AG10803 (cell line): ENCODE measurements around the gene SLFN11.
A peak's percentile ranks its signal among the peaks of the same experiment; 100 is the strongest.
"Not testable (repeated sequence)": the region's sequence is repeated elsewhere in the genome, so short reads cannot be mapped to it uniquely, and the experiment has no call there.

ENCODE experiments used
- DNase-seq: peaks from one replicate; pipeline ENCODE4 v3.0.0; 2010; ENCODE audit warnings: low read depth
- H3K4me3 ChIP-seq: 2 replicates; pipeline ENCODE4 v1.5.1; 2011; ENCODE audit warnings: mild to moderate bottlenecking, low read length, control low read depth
- TF ChIP-seq, protein P1 (sequence below): conservative IDR thresholded peaks from 2 replicates; pipeline ENCODE4 v1.5.1; 2011; ENCODE audit warnings: mild to moderate bottlenecking, low read length, control low read depth, inconsistent platforms

SLFN11 gene

GRCh38 chr17:35313875-35314409 lies 59.5 kb downstream of the SLFN11 start:
- H3K4me3 ChIP-seq = no peak overlapping the region
- TF ChIP-seq, protein P1, sequence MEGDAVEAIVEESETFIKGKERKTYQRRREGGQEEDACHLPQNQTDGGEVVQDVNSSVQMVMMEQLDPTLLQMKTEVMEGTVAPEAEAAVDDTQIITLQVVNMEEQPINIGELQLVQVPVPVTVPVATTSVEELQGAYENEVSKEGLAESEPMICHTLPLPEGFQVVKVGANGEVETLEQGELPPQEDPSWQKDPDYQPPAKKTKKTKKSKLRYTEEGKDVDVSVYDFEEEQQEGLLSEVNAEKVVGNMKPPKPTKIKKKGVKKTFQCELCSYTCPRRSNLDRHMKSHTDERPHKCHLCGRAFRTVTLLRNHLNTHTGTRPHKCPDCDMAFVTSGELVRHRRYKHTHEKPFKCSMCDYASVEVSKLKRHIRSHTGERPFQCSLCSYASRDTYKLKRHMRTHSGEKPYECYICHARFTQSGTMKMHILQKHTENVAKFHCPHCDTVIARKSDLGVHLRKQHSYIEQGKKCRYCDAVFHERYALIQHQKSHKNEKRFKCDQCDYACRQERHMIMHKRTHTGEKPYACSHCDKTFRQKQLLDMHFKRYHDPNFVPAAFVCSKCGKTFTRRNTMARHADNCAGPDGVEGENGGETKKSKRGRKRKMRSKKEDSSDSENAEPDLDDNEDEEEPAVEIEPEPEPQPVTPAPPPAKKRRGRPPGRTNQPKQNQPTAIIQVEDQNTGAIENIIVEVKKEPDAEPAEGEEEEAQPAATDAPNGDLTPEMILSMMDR = no peak
- no peak for DNase-seq

DNA sequence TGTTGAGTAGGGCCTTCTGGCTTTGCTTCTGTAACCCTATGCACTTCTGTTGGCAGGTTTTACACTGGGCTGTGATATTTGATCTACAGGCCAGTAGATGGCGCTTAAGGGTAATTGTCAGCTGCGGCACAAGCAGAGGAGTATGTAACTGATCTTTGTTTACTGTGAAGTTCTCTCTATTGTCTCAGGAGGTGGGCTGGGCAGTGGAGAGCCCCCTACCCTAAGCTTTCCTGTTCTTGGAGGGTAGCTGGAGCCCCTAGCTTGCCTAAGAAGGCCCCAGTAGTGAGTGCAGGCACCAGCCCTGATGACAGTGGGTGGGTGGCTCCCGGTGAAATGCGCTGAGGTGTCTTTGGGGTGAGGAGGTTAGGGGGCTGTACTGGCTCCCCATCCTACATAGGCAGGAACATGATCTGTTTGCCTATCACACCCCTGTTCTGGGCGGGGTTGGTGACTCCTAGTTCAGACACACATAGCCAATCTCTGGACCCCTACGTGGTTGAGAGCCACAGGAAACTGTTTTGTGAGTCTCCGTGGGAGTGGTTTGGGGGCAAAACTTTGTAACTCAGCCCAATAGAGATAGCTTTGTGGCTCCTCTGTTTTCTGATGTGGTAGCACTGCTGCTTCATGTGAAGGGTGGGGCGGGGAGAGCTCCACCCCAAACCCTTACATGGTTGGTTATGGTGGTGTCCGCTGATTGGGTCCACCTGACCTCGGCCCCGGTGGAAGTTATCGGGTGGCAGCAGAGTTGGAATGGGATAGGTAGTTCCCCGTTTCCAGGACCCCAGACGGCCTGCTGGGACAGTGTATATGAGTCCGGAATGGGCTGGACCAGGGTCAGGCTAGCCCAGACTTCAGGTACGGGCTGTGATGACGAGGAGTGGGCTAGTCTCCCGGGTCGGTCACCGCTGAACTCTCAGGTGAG lies 60.4 kb downstream of the SLFN11 start:
- DNase-seq = peak; percentile 79
- TF ChIP-seq, protein P1 = peak; percentile 90
- peak overlapping the region; percentile 39 for H3K4me3 ChIP-seq

DNA sequence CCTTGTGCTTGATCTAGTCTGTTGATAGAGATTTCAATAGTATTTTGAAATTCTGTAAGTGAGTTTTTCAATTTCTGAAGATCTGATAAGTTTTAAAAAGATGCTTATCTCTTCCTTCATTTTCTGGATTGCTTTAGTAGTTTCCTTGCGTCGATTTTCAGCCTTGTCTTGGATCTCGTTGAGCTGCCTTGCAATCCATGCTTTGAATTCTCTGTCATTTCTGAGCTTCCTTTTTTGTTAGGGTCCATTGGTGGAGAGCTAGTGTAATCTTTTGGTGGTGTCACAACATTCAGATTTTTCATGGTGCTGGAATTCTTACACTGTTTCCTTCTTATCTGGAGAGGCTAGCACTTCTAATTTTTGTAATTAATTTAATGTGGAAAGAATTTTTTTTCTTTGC lies 61.1 kb downstream of the SLFN11 start:
- H3K4me3 ChIP-seq = no peak overlapping the region
- DNase-seq = no peak
- TF ChIP-seq, protein P1 = no peak

DNA sequence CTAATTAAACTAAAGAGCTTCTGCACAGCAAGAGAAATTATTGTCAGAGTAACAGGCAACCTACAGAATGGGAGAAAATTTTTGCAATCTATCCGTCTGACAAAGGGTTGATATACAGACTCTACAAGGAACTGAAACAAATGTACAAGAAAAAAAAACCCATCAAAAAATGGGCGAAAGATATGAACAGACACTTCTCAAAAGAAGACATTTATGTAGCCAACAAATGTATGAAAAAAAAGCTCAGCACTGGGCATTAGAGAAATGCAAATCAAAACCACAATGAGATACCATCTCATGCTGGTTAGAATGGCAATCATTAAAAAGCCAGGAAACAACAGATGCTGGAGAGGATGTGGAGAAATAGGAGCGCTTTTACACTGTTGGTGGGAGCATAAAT lies 64.1 kb downstream of the SLFN11 start:
- H3K4me3 ChIP-seq, DNase-seq: not testable (repeated sequence)
